ENCODE results near the gene NRXN3. TPM values are rescaled to one million over a fixed set of nuclear protein-coding genes. Genes with fewer than 3 reads are reported as not detected.

NRXN3 gene
- total and polyA plus RNA-seq, 2 experiments from 2014 or later = 0.69 to 1.5 TPM

- no peak overlapping the region for H3K27ac ChIP-seq
- H3K27me3 ChIP-seq = no peaks in the 10 kb centered on the region
- no peak for TF ChIP-seq CTCF (IDR thresholded peaks at IDR 0.05; ENCODE audit: low read depth, low read length)
- no peak overlapping the region for H3K4me3 ChIP-seq
- no peaks in the 10 kb centered on the region for H3K36me3 ChIP-seq
- H3K4me1 ChIP-seq (ENCODE audit: low read depth) = no peaks in the 10 kb centered on the region
- no peaks in the 10 kb centered on the region for H3K9me3 ChIP-seq (ENCODE audit: low read depth)
- no peak for DNase-seq (ENCODE audit: low read depth in 1 of 2, low spot score in 1 of 2)
Observed at GRCh38 chr14:78657451-78657850, 487.3 kb downstream of the NRXN3 start.

DNA sequence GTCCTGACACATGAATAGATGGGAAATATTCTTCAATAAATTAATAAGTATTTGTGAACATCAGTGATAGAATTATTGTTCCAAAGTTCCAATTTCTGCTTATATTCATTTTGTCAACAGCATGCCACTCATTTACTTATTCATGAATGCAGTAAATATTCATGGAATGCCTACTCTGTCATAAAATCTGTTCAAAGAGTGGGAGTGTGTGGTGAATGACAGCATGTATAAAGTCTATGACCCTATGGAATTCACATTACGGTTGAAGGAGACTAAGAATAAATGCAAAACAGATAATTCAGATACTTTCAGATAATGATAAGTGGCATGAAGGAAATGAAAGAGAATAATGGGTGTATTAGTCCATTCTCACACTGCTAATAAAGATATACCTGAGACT lies 494.7 kb downstream of the NRXN3 start:
- no peaks in the 10 kb centered on the region for H3K36me3 ChIP-seq
- H3K9me3 ChIP-seq (ENCODE audit: low read depth) = no peaks in the 10 kb centered on the region
- DNase-seq (ENCODE audit: low read depth in 1 of 2, low spot score in 1 of 2) = no peak
- TF ChIP-seq CTCF (IDR thresholded peaks at IDR 0.05; ENCODE audit: low read depth, low read length) = no peak
- no peak overlapping the region for H3K4me3 ChIP-seq
- no peaks in the 10 kb centered on the region for H3K4me1 ChIP-seq (ENCODE audit: low read depth)
- H3K27me3 ChIP-seq = no peaks in the 10 kb centered on the region
- no peak overlapping the region for H3K27ac ChIP-seq

- no peaks in the 10 kb centered on the region for H3K4me1 ChIP-seq (ENCODE audit: low read depth)
- H3K27ac ChIP-seq = no peak overlapping the region
- no peak overlapping the region for H3K4me3 ChIP-seq
- no peaks in the 10 kb centered on the region for H3K27me3 ChIP-seq
- TF ChIP-seq CTCF (IDR thresholded peaks at IDR 0.05; ENCODE audit: low read depth, low read length) = no peak
- no peak for DNase-seq (ENCODE audit: low read depth in 1 of 2, low spot score in 1 of 2)
- H3K36me3 ChIP-seq = no peaks in the 10 kb centered on the region
- H3K9me3 ChIP-seq (ENCODE audit: low read depth) = no peaks in the 10 kb centered on the region
Observed at GRCh38 chr14:78666336-78667056, 496.3 kb downstream of the NRXN3 start.

GRCh38 chr14:78667141-78667540 lies 497.0 kb downstream of the NRXN3 start:
- no peaks in the 10 kb centered on the region for H3K27me3 ChIP-seq
- no peaks in the 10 kb centered on the region for H3K4me1 ChIP-seq (ENCODE audit: low read depth)
- DNase-seq (ENCODE audit: low read depth in 1 of 2, low spot score in 1 of 2) = no peak
- no peak overlapping the region for H3K4me3 ChIP-seq
- H3K36me3 ChIP-seq = no peaks in the 10 kb centered on the region
- no peak overlapping the region for H3K27ac ChIP-seq
- TF ChIP-seq CTCF (IDR thresholded peaks at IDR 0.05; ENCODE audit: low read depth, low read length) = no peak
- H3K9me3 ChIP-seq (ENCODE audit: low read depth) = no peaks in the 10 kb centered on the region

GRCh38 chr14:78673845-78674244 lies 503.7 kb downstream of the NRXN3 start:
- H3K27me3 ChIP-seq = no peaks in the 10 kb centered on the region
- DNase-seq (ENCODE audit: low read depth in 1 of 2, low spot score in 1 of 2) = no peak
- no peaks in the 10 kb centered on the region for H3K9me3 ChIP-seq (ENCODE audit: low read depth)
- no peak overlapping the region for H3K4me3 ChIP-seq
- no peak overlapping the region for H3K27ac ChIP-seq
- no peaks in the 10 kb centered on the region for H3K36me3 ChIP-seq
- no peak for TF ChIP-seq CTCF (IDR thresholded peaks at IDR 0.05; ENCODE audit: low read depth, low read length)
- H3K4me1 ChIP-seq (ENCODE audit: low read depth) = no peaks in the 10 kb centered on the region

Data from cardiac muscle cell (in vitro differentiated cells and primary cell).